Measurements from ENCODE around the gene TAF13.

- TF ChIP-seq POLR2A (IDR thresholded peaks at IDR 0.05; ENCODE audit: low read depth) = no peak
- no peak for TF ChIP-seq CTCF (IDR thresholded peaks at IDR 0.05)
- no peak for TF ChIP-seq POLR2AphosphoS5 (IDR thresholded peaks at IDR 0.05)
Measured at GRCh38 chr1:109046671-109047070, 29.1 kb downstream of the TAF13 start.

Data from esophagus muscularis mucosa (tissue), 3 donors.